ENCODE data around the gene IFITM1. TPM values are rescaled to one million over a fixed set of nuclear protein-coding genes. Genes with fewer than 3 reads are reported as not detected.
A peak's percentile ranks its signal among the peaks of the same experiment; 100 is the strongest.

Gene IFITM1
- total and polyA plus RNA-seq, 2 of the 13 experiments (the other 11 are each of a cell fraction or from before 2014, with no cell fraction given) = 0.38 to 11.1 TPM

GRCh38 chr11:353179-353873 lies 39.5 kb downstream of the IFITM1 start (continued):
- TF ChIP-seq ZNF639 (CRISPR knock-in tag; conservative IDR thresholded peaks at IDR 0.05) (0 out of 2 replicates have a peak, but pooled peaks have one; percentile 31), TBX3 (IDR thresholded peaks at IDR 0.05; ENCODE audit: borderline replicate concordance) (no peak), HDAC1 (CRISPR knock-in tag; IDR thresholded peaks at IDR 0.05) (peak; percentile 75), TCF7 (IDR thresholded peaks at IDR 0.05; ENCODE audit: low read depth) (0 out of 2 replicates have a peak, but pooled peaks have one; percentile 11), THRA (CRISPR knock-in tag; IDR thresholded peaks at IDR 0.05; ENCODE audit: borderline replicate concordance) (0 out of 2 replicates have a peak, but pooled peaks have one; percentile 50), ZNF124 (CRISPR knock-in tag; IDR thresholded peaks at IDR 0.05) (peak; percentile 4; the same call in 1 of the 2 replicates), SMYD3 (CRISPR knock-in tag; IDR thresholded peaks at IDR 0.05) (no peak), KLF6 (CRISPR knock-in tag; IDR thresholded peaks at IDR 0.05) (peak; percentile 58; the same call in 1 of the 2 replicates), ZNF33A (CRISPR knock-in tag; IDR thresholded peaks at IDR 0.05; ENCODE audit: borderline replicate concordance) (0 out of 2 replicates have a peak, but pooled peaks have one; percentile 68), NFYC (CRISPR knock-in tag; IDR thresholded peaks at IDR 0.05) (0 out of 2 replicates have a peak, but pooled peaks have one; percentile 31), LCORL (IDR thresholded peaks at IDR 0.05) (no peak), LCORL (CRISPR knock-in tag; IDR thresholded peaks at IDR 0.05) (peak; percentile 81; the same call in 1 of the 2 replicates), SMAD3 (CRISPR knock-in tag; IDR thresholded peaks at IDR 0.05) (peak; percentile 66), ZKSCAN8 (CRISPR knock-in tag; IDR thresholded peaks at IDR 0.05; ENCODE audit: borderline replicate concordance) (peak; percentile 32; the same call in 1 of the 2 replicates), NFKBIZ (CRISPR knock-in tag; IDR thresholded peaks at IDR 0.05) (peak; percentile 80), ZNF768 (CRISPR knock-in tag; IDR thresholded peaks at IDR 0.05) (peak; percentile 58; the same call in 1 of the 2 replicates), TEAD3 (CRISPR knock-in tag; optimal IDR thresholded peaks at IDR 0.05; ENCODE audit: borderline replicate concordance) (peak; percentile 36)
- TF ChIP-seq, protein P1, sequence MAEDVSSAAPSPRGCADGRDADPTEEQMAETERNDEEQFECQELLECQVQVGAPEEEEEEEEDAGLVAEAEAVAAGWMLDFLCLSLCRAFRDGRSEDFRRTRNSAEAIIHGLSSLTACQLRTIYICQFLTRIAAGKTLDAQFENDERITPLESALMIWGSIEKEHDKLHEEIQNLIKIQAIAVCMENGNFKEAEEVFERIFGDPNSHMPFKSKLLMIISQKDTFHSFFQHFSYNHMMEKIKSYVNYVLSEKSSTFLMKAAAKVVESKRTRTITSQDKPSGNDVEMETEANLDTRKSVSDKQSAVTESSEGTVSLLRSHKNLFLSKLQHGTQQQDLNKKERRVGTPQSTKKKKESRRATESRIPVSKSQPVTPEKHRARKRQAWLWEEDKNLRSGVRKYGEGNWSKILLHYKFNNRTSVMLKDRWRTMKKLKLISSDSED (CRISPR knock-in tag; IDR thresholded peaks at IDR 0.05) = no peak
- TF ChIP-seq, protein P2, sequence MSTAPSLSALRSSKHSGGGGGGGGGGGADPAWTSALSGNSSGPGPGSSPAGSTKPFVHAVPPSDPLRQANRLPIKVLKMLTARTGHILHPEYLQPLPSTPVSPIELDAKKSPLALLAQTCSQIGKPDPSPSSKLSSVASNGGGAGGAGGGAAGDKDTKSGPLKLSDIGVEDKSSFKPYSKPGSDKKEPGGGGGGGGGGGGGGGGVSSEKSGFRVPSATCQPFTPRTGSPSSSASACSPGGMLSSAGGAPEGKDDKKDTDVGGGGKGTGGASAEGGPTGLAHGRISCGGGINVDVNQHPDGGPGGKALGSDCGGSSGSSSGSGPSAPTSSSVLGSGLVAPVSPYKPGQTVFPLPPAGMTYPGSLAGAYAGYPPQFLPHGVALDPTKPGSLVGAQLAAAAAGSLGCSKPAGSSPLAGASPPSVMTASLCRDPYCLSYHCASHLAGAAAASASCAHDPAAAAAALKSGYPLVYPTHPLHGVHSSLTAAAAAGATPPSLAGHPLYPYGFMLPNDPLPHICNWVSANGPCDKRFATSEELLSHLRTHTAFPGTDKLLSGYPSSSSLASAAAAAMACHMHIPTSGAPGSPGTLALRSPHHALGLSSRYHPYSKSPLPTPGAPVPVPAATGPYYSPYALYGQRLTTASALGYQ (CRISPR knock-in tag; IDR thresholded peaks at IDR 0.05) = peak; percentile 32; the same call in 1 of the 2 replicates
- TF ChIP-seq, protein P3, sequence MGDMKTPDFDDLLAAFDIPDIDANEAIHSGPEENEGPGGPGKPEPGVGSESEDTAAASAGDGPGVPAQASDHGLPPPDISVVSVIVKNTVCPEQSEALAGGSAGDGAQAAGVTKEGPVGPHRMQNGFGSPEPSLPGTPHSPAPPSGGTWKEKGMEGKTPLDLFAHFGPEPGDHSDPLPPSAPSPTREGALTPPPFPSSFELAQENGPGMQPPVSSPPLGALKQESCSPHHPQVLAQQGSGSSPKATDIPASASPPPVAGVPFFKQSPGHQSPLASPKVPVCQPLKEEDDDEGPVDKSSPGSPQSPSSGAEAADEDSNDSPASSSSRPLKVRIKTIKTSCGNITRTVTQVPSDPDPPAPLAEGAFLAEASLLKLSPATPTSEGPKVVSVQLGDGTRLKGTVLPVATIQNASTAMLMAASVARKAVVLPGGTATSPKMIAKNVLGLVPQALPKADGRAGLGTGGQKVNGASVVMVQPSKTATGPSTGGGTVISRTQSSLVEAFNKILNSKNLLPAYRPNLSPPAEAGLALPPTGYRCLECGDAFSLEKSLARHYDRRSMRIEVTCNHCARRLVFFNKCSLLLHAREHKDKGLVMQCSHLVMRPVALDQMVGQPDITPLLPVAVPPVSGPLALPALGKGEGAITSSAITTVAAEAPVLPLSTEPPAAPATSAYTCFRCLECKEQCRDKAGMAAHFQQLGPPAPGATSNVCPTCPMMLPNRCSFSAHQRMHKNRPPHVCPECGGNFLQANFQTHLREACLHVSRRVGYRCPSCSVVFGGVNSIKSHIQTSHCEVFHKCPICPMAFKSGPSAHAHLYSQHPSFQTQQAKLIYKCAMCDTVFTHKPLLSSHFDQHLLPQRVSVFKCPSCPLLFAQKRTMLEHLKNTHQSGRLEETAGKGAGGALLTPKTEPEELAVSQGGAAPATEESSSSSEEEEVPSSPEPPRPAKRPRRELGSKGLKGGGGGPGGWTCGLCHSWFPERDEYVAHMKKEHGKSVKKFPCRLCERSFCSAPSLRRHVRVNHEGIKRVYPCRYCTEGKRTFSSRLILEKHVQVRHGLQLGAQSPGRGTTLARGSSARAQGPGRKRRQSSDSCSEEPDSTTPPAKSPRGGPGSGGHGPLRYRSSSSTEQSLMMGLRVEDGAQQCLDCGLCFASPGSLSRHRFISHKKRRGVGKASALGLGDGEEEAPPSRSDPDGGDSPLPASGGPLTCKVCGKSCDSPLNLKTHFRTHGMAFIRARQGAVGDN (CRISPR knock-in tag; IDR thresholded peaks at IDR 0.05) = peak; percentile 94
